H1 (cell line): ENCODE data around the gene ZNF746. TPM values are rescaled to one million over a fixed set of nuclear protein-coding genes. Genes with fewer than 3 reads are reported as not detected.
"Not testable (repeated sequence)": the region's sequence is repeated elsewhere in the genome, so short reads cannot be mapped to it uniquely, and the experiment has no call there.

Source experiments
- CTCF ChIA-PET: fragments of 300-600 bp; sonication (Branson Sonifier 250); formaldehyde crosslinking; loops from one replicate; lab custom pipeline; 2021; ENCODE audit not compliant: partially characterized antibody; lab: Charles Lee
- POLR2A ChIA-PET: fragments of 300-600 bp; sonication (Branson Sonifier 250); formaldehyde crosslinking; loops from one replicate; lab custom pipeline; 2021; ENCODE audit warnings: inconsistent platforms; ENCODE audit not compliant: partially characterized antibody; lab: Charles Lee
- DNase-seq, 2 experiments: peaks; one replicate each; pipeline versions ENCODE4 v3.0.0 to v3.0.0-alpha.2; 2010 to 2022; ENCODE audit warnings: low spot score in 2 of 2, low read depth in 1 of 2, mixed read lengths in 1 of 2
- FAIRE-seq: peaks from 2 replicates; lab custom pipeline; 2011; peaks lifted over from hg19 to GRCh38; lab: Jason Lieb, UNC
- H2AFZ ChIP-seq: 2 replicates; pipeline ENCODE4 v1.8.1; 2012; ENCODE audit warnings: low read length, inconsistent platforms
- H2AK5ac ChIP-seq: 2 replicates; pipeline ENCODE4 v1.6.1; 2013; ENCODE audit warnings: low read depth, low read length
- H2BK120ac ChIP-seq: replicated peaks from 2 replicates; pipeline ENCODE3; 2013; ENCODE audit warnings: low read depth, low read length, inconsistent platforms
- H2BK12ac ChIP-seq: 2 replicates; pipeline ENCODE4 v1.6.1; 2013; ENCODE audit warnings: low read depth, low read length
- H2BK15ac ChIP-seq: 2 replicates; pipeline ENCODE4 v1.6.1; 2013; ENCODE audit warnings: low read length
- H2BK20ac ChIP-seq: 2 replicates; pipeline ENCODE4 v1.6.1; 2013; ENCODE audit warnings: low read length
- H2BK5ac ChIP-seq: 2 replicates; pipeline ENCODE4 v1.6.1; 2013; ENCODE audit warnings: low read depth, low read length
- H3K14ac ChIP-seq: 2 replicates; pipeline ENCODE4 v1.6.1; 2013; ENCODE audit warnings: inconsistent platforms; ENCODE audit not compliant: insufficient read length
- H3K18ac ChIP-seq: 2 replicates; pipeline ENCODE4 v1.6.1; 2013; ENCODE audit warnings: low read length; ENCODE audit errors: extremely low read depth
- H3K23ac ChIP-seq: 2 replicates; pipeline ENCODE4 v1.6.1; 2013; ENCODE audit warnings: inconsistent platforms; ENCODE audit not compliant: insufficient read length
- H3K23me2 ChIP-seq: 2 replicates; pipeline ENCODE4 v1.6.1; 2013; ENCODE audit warnings: low read depth, low read length
- H3K27ac ChIP-seq: 2 replicates; pipeline ENCODE4 v1.6.1; 2011; ENCODE audit warnings: low read depth, low read length, inconsistent platforms
- H3K27me3 ChIP-seq, 4 experiments: replicated peaks in 1 of 4; 1 replicate in 1 of 4; 2 replicates in 3 of 4; pipeline versions ENCODE4 v1.6.1 to v1.8.1; 2011 to 2013; ENCODE audit warnings: low read length in 3 of 4, mild to moderate bottlenecking in 3 of 4, inconsistent platforms in 2 of 4, mixed read lengths in 2 of 4, moderate library complexity in 1 of 4; ENCODE audit not compliant: control insufficient read depth in 3 of 4, insufficient read depth in 3 of 4; ENCODE audit errors: extremely low read depth in 1 of 4
- H3K36me3 ChIP-seq, 4 experiments: 2 replicates each; pipeline versions ENCODE4 v1.6.1 to v1.8.1; 2011 to 2013; ENCODE audit warnings: mild to moderate bottlenecking in 4 of 4, low read length in 3 of 4, moderate library complexity in 2 of 4, control low read depth in 1 of 4, inconsistent platforms in 1 of 4; ENCODE audit not compliant: insufficient read depth in 4 of 4, control insufficient read depth in 2 of 4
- H3K4ac ChIP-seq: replicated peaks from 2 replicates; pipeline ENCODE3; 2013; ENCODE audit warnings: low read length, low read depth, mixed read lengths, inconsistent platforms; ENCODE audit not compliant: insufficient read length
- H3K4me1 ChIP-seq, 4 experiments: replicated peaks in 1 of 4; 1 replicate in 1 of 4; 2 replicates in 3 of 4; pipeline versions ENCODE4 v1.6.1 to v1.8.1; 2011 to 2013; ENCODE audit warnings: low read length in 3 of 4, inconsistent platforms in 2 of 4, mixed read lengths in 1 of 4; ENCODE audit not compliant: insufficient read depth in 4 of 4, control insufficient read depth in 3 of 4
- H3K4me2 ChIP-seq, 2 experiments: 2 replicates each; pipeline versions ENCODE4 v1.6.1 to v1.8.1; 2011 to 2013; ENCODE audit warnings: low read depth in 2 of 2, low read length in 2 of 2, control low read depth in 1 of 2, inconsistent platforms in 1 of 2, mild to moderate bottlenecking in 1 of 2; ENCODE audit not compliant: insufficient read depth in 1 of 2
- H3K4me3 ChIP-seq, 4 experiments: fragments of 200-600, 300-600 bp in 1 of 4; sonication (generic), shearing (Covaris generic), sonication (Bioruptor Twin) in 1 of 4; 2 replicates each; pipeline versions ENCODE4 v1.5.1 to v1.8.1; 2011 to 2016; ENCODE audit warnings: low read length in 4 of 4, low read depth in 3 of 4, control low read depth in 2 of 4, inconsistent platforms in 2 of 4, mild to moderate bottlenecking in 2 of 4, mixed read lengths in 1 of 4, moderate library complexity in 1 of 4; ENCODE audit not compliant: insufficient read depth in 2 of 4; ENCODE audit errors: extremely low read depth in 1 of 4
- H3K56ac ChIP-seq: replicated peaks from 2 replicates; pipeline ENCODE3; 2013; ENCODE audit warnings: low read depth, mild to moderate bottlenecking, mixed read lengths, low read length, inconsistent platforms; ENCODE audit not compliant: insufficient read length
- H3K79me1 ChIP-seq: 2 replicates; pipeline ENCODE4 v1.6.1; 2013; ENCODE audit warnings: low read depth, low read length, control low read depth
- H3K79me2 ChIP-seq, 2 experiments: 2 replicates each; pipeline versions ENCODE4 v1.6.1 to v1.8.1; 2012 to 2013; ENCODE audit warnings: low read length in 2 of 2, mild to moderate bottlenecking in 2 of 2, inconsistent platforms in 1 of 2; ENCODE audit not compliant: insufficient read depth in 2 of 2, control insufficient read depth in 1 of 2
- H3K9ac ChIP-seq, 4 experiments: replicated peaks in 1 of 4; 1 replicate in 1 of 4; 2 replicates in 3 of 4; pipeline versions ENCODE4 v1.6.1 to v1.8.1; 2011 to 2013; ENCODE audit warnings: low read depth in 3 of 4, low read length in 3 of 4, control low read depth in 2 of 4, mild to moderate bottlenecking in 2 of 4, moderate library complexity in 2 of 4, inconsistent platforms in 1 of 4; ENCODE audit errors: extremely low read depth in 1 of 4
- H3K9me3 ChIP-seq, 2 experiments: 2 replicates each; pipeline versions ENCODE4 v1.6.1 to v1.8.1; 2012 to 2013; ENCODE audit warnings: mild to moderate bottlenecking in 2 of 2, moderate library complexity in 2 of 2, control low read depth in 1 of 2, inconsistent platforms in 1 of 2, low read depth in 1 of 2, low read length in 1 of 2, mixed read lengths in 1 of 2; ENCODE audit not compliant: insufficient read depth in 2 of 2
- H4K20me1 ChIP-seq, 2 experiments: replicated peaks in 1 of 2; 2 replicates each; pipeline versions ENCODE3 to v1.8.1; 2011 to 2013; ENCODE audit warnings: inconsistent platforms in 2 of 2, low read length in 2 of 2, mild to moderate bottlenecking in 1 of 2; ENCODE audit not compliant: insufficient read depth in 2 of 2, control insufficient read depth in 1 of 2
- H4K5ac ChIP-seq: 2 replicates; pipeline ENCODE4 v1.6.1; 2013; ENCODE audit warnings: low read length, low read depth, mixed read lengths, inconsistent platforms; ENCODE audit not compliant: insufficient read length
- H4K8ac ChIP-seq: 2 replicates; pipeline ENCODE4 v1.8.0; 2013; ENCODE audit warnings: mild to moderate bottlenecking, moderate library complexity, low read length, inconsistent platforms; ENCODE audit not compliant: insufficient read depth; ENCODE audit errors: extremely low read depth
- H4K91ac ChIP-seq: replicated peaks from 2 replicates; pipeline ENCODE3; 2013; ENCODE audit warnings: low read length, mixed read lengths, inconsistent platforms; ENCODE audit not compliant: insufficient read length
- WGBS, 2 experiments: shearing (Covaris generic) in 1 of 2; methylation state at CpG; one replicate each; pipeline versions ENCODE4 v1.1.6 to v1.1.7; 2013 to 2015; ENCODE audit warnings: low lambda C conversion rate in 2 of 2, mixed read lengths in 2 of 2, inconsistent platforms in 1 of 2, low coverage in 1 of 2, missing lambda C conversion rate in 1 of 2; ENCODE audit not compliant: insufficient replicate concordance in 2 of 2, insufficient coverage in 1 of 2, insufficient read length in 1 of 2; ENCODE audit errors: extremely low coverage in 1 of 2, missing lambda C conversion rate in 1 of 2; 5-methylcytosine and 5-hydroxymethylcytosine counted together
- polyA plus RNA-seq, 7 experiments: library from polyadenylated mRNA; depleted of rRNA in 3 of 7; stranded (reverse) in 5 of 7; unstranded in 2 of 7; fragments of >200 nt in 5 of 7; fragments of 200-250 nt in 2 of 7; gene quantifications; 1 replicate in 5 of 7; 2 replicates in 1 of 7; 4 replicates in 1 of 7; pipeline versions ENCODE4 v1.2.1 to v1.2.3, GENCODE V29; 2011 to 2013; ENCODE audit warnings: missing spikeins in 2 of 7, mixed read lengths in 2 of 7
- total RNA-seq: library from RNA; stranded (reverse); fragmentation: NEBNext Ultra II Directional; extraction: Animal tissue kit (Norgen Biotek cat#: 25700); gene quantifications from 2 replicates; pipeline ENCODE4 v1.2.1, GENCODE V29; 2021

The ZNF746 gene
- total and polyA plus RNA-seq, 2 of the 8 experiments (the other 6 are each of a cell fraction or from before 2014, with no cell fraction given), result 7.5 to 15.6 TPM

- H3K9ac ChIP-seq, H3K79me1 ChIP-seq, H2AK5ac ChIP-seq, H3K4me1 ChIP-seq, H4K8ac ChIP-seq, H2BK20ac ChIP-seq, H3K4me2 ChIP-seq, H3K18ac ChIP-seq, H2BK15ac ChIP-seq, H4K91ac ChIP-seq, H3K27ac ChIP-seq, H3K56ac ChIP-seq, H2AFZ ChIP-seq, H2BK120ac ChIP-seq, H3K4ac ChIP-seq, H2BK12ac ChIP-seq, POLR2A ChIA-PET, H3K9me3 ChIP-seq, H4K20me1 ChIP-seq, H3K27me3 ChIP-seq, H3K23ac ChIP-seq, FAIRE-seq, H3K79me2 ChIP-seq, H3K23me2 ChIP-seq, H2BK5ac ChIP-seq, H4K5ac ChIP-seq, H3K4me3 ChIP-seq, H3K14ac ChIP-seq: not testable (repeated sequence)
- DNase-seq, result peak in 1 of 2 experiments; percentile 6
- H3K36me3 ChIP-seq, result peaks cover 0 to 20% (median 10%) of the 10 kb centered on the region in 4 experiments; a peak in 6 of 8 replicates
- CTCF ChIA-PET, result interaction anchor here (0.7 to 1.5 kb wide), 3 partner anchors 13 to 19 kb away, joined by 3 to 6 read pairs (median 3); partner anchors contain the start of gene ZNF777
- 92% methylated on average over 11 of the region's 11 CpGs; no CpG with 5 or more reads in 1 of the 2 experiments for WGBS, 2 experiments
These were observed 51.6 kb downstream of the ZNF746 start for GRCh38 chr7:149446026-149446425.
